CD4-positive, alpha-beta T cell (primary cell): ENCODE measurements around the gene RYR3. TPM values are rescaled to one million over a fixed set of nuclear protein-coding genes. Genes with fewer than 3 reads are reported as not detected.

Source experiments
- ATAC-seq: fragments of 200-7000 bp; cut with Tn5 transposase; one replicate; pipeline ENCODE4 v1.10.0; 2022; ENCODE audit warnings: mild to moderate bottlenecking; ENCODE audit not compliant: poor library complexity
- CTCF ChIA-PET: fragments of 350-600 bp; sonication (Branson Sonifier 250); formaldehyde crosslinking; loops from one replicate; lab custom pipeline; 2021; ENCODE audit warnings: antibody characterized with exemption, inconsistent platforms; lab: Charles Lee
- POLR2A ChIA-PET: fragments of 350-600 bp; sonication (Branson Sonifier 250); formaldehyde crosslinking; loops from one replicate; lab custom pipeline; 2021; ENCODE audit warnings: antibody characterized with exemption, inconsistent platforms; lab: Charles Lee
- DNase-seq, 14 experiments: peaks; one replicate each; pipeline ENCODE4 v3.0.0-alpha.2; 2013 to 2020; ENCODE audit warnings: mixed read lengths in 2 of 14
- H3K27ac ChIP-seq, 2 donors: one replicate each; pipeline versions ENCODE4 v1.5.1 to v1.7.0; 2013; ENCODE audit warnings: low read length in 2 of 2, low read depth in 1 of 2, mild to moderate bottlenecking in 1 of 2
- H3K27me3 ChIP-seq, 2 experiments: 1 replicate in 1 of 2; 2 replicates in 1 of 2; pipeline versions ENCODE4 v1.6.1 to v1.7.0; 2013; ENCODE audit warnings: low read length in 2 of 2, control low read depth in 1 of 2, mild to moderate bottlenecking in 1 of 2, moderate library complexity in 1 of 2; ENCODE audit not compliant: insufficient read depth in 2 of 2, control insufficient read depth in 1 of 2
- H3K36me3 ChIP-seq: one replicate; pipeline ENCODE4 v1.6.1; 2013; ENCODE audit warnings: low read length, control low read depth; ENCODE audit not compliant: insufficient read depth
- H3K4me1 ChIP-seq: one replicate; pipeline ENCODE4 v1.6.1; 2013; ENCODE audit warnings: low read length, control low read depth; ENCODE audit not compliant: insufficient read depth
- H3K4me3 ChIP-seq: one replicate; pipeline ENCODE4 v1.5.1; 2013; ENCODE audit warnings: mild to moderate bottlenecking, low read length, moderate library complexity
- H3K9me3 ChIP-seq, 2 experiments: 1 replicate in 1 of 2; 2 replicates in 1 of 2; pipeline versions ENCODE4 v1.6.1 to v1.7.0; 2013; ENCODE audit warnings: low read length in 2 of 2, mild to moderate bottlenecking in 2 of 2, control low read depth in 1 of 2, moderate library complexity in 1 of 2; ENCODE audit not compliant: control insufficient read depth in 1 of 2, insufficient read depth in 1 of 2
- H3K27ac Mint-ChIP-seq: one replicate; pipeline ENCODE4 v1.8.0; 2020; ENCODE audit warnings: mixed read lengths
- H3K27me3 Mint-ChIP-seq: one replicate; pipeline ENCODE4 v1.8.0; 2021; ENCODE audit warnings: mixed read lengths
- H3K36me3 Mint-ChIP-seq: one replicate; pipeline ENCODE4 v1.8.0; 2021; ENCODE audit warnings: low read depth, mixed read lengths
- H3K4me1 Mint-ChIP-seq: one replicate; pipeline ENCODE4 v1.8.0; 2021; ENCODE audit warnings: low read depth, mixed read lengths
- H3K4me3 Mint-ChIP-seq: one replicate; pipeline ENCODE4 v1.8.0; 2020; ENCODE audit warnings: mild to moderate bottlenecking, mixed read lengths
- H3K9me3 Mint-ChIP-seq: one replicate; pipeline ENCODE4 v1.8.0; 2020; ENCODE audit warnings: mixed read lengths
- CTCF ChIP-seq: fragments of 200-600 bp; IDR thresholded peaks from one replicate; pipeline ENCODE4 v1.8.0; 2022; ENCODE audit warnings: antibody characterized with exemption, mild to moderate bottlenecking
- intact Hi-C, 2 experiments: fragments of 100-400 bp; cut with DNase I in 1 of 2; cut with micrococcal nuclease in 1 of 2; formaldehyde crosslinking; loops; one replicate each; pipeline versions ENCODE4 v1.15.1 to v1.9.0; 2023 to 2025; cut with DNase I, micrococcal nuclease
- total RNA-seq, 174 experiments: library from RNA in 2 of 174; stranded (reverse) in 2 of 174; gene quantifications; one replicate each; pipeline ENCODE4 v1.2.3 and lab custom pipeline; 2021 to 2026

Gene RYR3
- total RNA-seq, 2 experiments from 2014 or later, result not detected

- ChIA-PET CTCF (no interaction called here), POLR2A (no interaction called here)
- no peak overlapping the region for H3K4me3 Mint-ChIP-seq
- no peaks in the 10 kb centered on the region for H3K4me1 Mint-ChIP-seq
- Histone ChIP-seq H3K4me1 (no peaks in the 10 kb centered on the region), H3K4me3 (no peak overlapping the region), H3K36me3 (no peaks in the 10 kb centered on the region), H3K27ac (no peak overlapping the region), H3K9me3 (no peaks in the 10 kb centered on the region), H3K27me3 (no peaks in the 10 kb centered on the region)
- H3K27me3 Mint-ChIP-seq, result peaks cover 13% of the 10 kb centered on the region
- H3K36me3 Mint-ChIP-seq, result no peaks in the 10 kb centered on the region
- DNase-seq (no peak), ATAC-seq (no peak)
- TF ChIP-seq CTCF, result no peak
- no peaks in the 10 kb centered on the region for H3K9me3 Mint-ChIP-seq
- intact Hi-C loops, result no loop called here
- no peak overlapping the region for H3K27ac Mint-ChIP-seq
Measured at GRCh38 chr15:33425142-33425541, 114.4 kb downstream of the RYR3 start.

GRCh38 chr15:33430577-33430976 is 119.8 kb downstream of the RYR3 start:
- H3K27ac ChIP-seq, result no peak overlapping the region
- Mint-ChIP-seq H3K36me3 (no peaks in the 10 kb centered on the region), H3K4me3 (no peak overlapping the region), H3K27ac (no peak overlapping the region), H3K9me3 (no peaks in the 10 kb centered on the region), H3K27me3 (peaks cover 2% of the 10 kb centered on the region), H3K4me1 (no peaks in the 10 kb centered on the region)
- H3K9me3 ChIP-seq, result no peaks in the 10 kb centered on the region
- CTCF ChIA-PET, result no interaction called here
- no peaks in the 10 kb centered on the region for H3K27me3 ChIP-seq
- intact Hi-C loops, result no loop called here
- no peaks in the 10 kb centered on the region for H3K36me3 ChIP-seq
- no peaks in the 10 kb centered on the region for H3K4me1 ChIP-seq
- DNase-seq (no peak), ATAC-seq (no peak)
- TF ChIP-seq CTCF, result no peak
- POLR2A ChIA-PET, result no interaction called here
- H3K4me3 ChIP-seq, result no peak overlapping the region

DNA sequence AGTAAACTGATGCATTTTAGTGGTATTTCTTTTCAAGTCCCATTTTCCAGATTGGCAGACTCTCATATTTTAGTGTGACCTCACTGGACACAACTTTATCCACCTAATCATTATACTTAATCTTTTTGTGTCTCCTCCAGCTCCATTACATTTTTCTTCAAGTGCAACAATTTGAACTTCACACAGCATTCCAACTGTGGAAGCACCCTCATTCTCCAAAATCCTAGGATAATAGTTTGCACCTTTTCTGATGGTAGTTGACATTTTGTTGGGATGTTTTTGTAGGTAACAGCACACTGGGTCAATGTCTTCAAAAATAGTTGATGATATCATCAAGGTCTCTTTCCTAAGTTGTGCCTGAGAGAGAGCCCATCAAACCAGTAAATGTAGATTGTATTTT is 123.1 kb downstream of the RYR3 start:
- intact Hi-C loops, result no loop called here
- no peaks in the 10 kb centered on the region for H3K4me1 ChIP-seq
- H3K4me3 ChIP-seq, result no peak overlapping the region
- TF ChIP-seq CTCF, result no peak
- H3K4me1 Mint-ChIP-seq, result no peaks in the 10 kb centered on the region
- no peaks in the 10 kb centered on the region for H3K9me3 ChIP-seq
- no peak for ATAC-seq
- peaks cover 12% of the 10 kb centered on the region for H3K27me3 Mint-ChIP-seq
- no peak overlapping the region for H3K27ac ChIP-seq
- no peaks in the 10 kb centered on the region for H3K36me3 Mint-ChIP-seq
- no peak overlapping the region for H3K4me3 Mint-ChIP-seq
- DNase-seq, result no peak
- no peaks in the 10 kb centered on the region for H3K36me3 ChIP-seq
- no peak overlapping the region for H3K27ac Mint-ChIP-seq
- peaks cover 2% of the 10 kb centered on the region for H3K9me3 Mint-ChIP-seq
- H3K27me3 ChIP-seq, result no peaks in the 10 kb centered on the region
- ChIA-PET POLR2A (no interaction called here), CTCF (no interaction called here)
